Activated T-helper 9 cell treated with anti-CD3 and anti-CD28 coated beads, Interleukin-2, amount 50 U/mL, for 16 hours (primary cell): ENCODE measurements around the gene PSMD5.
"Not testable (repeated sequence)": the region's sequence is repeated elsewhere in the genome, so short reads cannot be mapped to it uniquely, and the experiment has no call there.

Experiments
- DNase-seq: peaks from one replicate; pipeline ENCODE4 v3.0.0-alpha.2; 2020; ENCODE audit warnings: low read depth

The PSMD5 gene

DNA sequence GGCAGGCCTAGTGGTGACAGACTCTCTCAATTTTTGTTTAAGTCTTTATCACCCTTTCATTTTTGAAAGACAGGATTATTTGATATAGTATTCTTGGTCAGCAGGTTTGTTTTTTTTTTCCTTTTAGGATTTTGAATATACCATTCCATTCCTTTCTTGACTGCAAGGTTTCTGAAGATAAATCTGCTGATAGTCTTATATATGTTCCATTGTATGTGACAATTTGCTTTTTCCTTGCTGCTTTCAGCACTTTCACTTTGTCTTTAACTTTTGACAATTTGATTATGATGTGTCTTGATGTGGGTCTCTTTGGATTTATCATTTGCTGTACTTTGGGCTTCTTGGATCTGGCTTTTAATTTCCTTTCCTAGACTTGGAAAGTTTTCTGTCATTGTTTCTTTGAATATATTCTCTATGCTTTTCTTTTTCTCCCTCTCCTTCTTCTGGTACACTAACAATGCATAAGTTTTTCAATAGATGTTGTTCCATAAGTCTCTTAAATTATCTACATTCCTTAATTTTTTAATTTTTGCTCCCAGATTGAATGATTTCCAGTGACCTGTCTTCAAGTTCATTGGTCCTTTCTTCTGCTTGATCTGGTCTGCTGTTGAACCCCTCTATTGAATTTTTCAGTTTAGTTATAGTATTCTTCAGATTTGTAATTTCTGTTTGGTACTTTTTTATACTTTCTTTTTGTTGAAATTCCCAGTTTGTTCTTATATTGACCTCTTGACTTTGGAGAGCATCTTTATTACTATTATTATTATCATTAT is 34.9 kb downstream of the PSMD5 start:
- DNase-seq: no peak

- DNase-seq: not testable (repeated sequence)
Measured at GRCh38 chr9:120804784-120805363, 37.8 kb downstream of the PSMD5 start.

DNA sequence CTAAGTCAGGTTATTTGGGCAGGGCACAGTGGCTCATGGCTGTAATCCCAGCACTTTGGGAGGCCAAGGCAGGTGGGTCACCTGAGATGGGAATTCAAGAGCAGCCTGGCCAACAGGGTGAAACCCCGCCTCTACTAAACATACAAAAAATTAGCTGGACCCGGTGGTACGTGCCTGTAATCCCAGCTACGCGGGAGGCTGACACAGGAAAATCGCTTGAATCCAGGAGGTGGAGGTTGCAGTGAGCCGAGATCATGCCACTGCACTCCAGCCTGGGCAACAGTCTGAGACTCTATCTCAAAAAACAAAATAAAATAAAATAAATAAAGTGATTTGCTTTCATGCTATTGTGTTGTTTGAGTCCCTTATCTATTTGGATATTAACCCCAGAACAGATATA is 41.3 kb downstream of the PSMD5 start:
- no peak for DNase-seq

GRCh38 chr9:120792898-120793765 is 49.6 kb downstream of the PSMD5 start, which contains the start of gene FBXW2:
Gene FBXW2 (minus strand): TSS chr9:120793416. CDS start chr9:120788258, 5,158 bp downstream.
- peak; percentile 82 for DNase-seq

DNA sequence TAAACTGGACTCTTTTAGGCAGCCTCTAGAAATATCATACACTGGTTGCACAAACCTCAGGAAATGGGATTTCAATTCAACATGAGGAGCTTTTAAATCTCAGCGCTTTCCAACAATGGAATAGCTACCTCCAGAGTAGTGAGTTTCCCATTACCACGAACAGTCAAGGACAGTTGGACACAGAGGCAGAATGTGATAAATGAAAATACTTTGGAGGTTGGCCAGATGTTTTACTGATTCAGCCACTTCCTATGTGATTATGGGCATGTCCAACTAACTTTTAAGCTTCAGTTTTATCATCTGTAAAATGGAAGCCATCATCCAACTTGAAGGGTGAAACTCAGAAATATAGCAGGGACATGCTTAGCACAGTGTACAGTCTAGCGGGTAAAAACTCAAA is 51.6 kb downstream of the PSMD5 start:
- DNase-seq: no peak

GRCh38 chr9:120787933-120788332 is 54.8 kb downstream of the PSMD5 start:
- DNase-seq: no peak

GRCh38 chr9:120783602-120784047 is 59.1 kb downstream of the PSMD5 start:
- no peak for DNase-seq

DNA sequence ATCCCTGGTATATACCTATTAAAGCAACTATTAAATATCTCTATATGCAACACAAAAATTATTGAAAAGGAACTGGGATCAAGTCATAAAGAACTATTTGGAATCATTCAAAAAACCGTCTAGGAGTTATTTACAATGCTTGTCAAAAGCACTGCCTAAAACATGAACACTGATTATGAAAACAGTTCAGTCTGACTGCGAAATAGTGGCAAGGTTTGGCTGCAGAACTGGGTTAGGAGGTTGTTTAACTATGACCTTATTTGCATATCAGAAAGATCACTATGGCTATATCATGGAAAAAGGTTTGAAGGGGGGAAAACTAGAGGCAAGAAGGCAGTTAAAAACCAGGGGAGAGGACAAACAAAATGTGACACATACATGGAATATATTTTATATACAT is 61.5 kb downstream of the PSMD5 start:
- DNase-seq: no peak

DNA sequence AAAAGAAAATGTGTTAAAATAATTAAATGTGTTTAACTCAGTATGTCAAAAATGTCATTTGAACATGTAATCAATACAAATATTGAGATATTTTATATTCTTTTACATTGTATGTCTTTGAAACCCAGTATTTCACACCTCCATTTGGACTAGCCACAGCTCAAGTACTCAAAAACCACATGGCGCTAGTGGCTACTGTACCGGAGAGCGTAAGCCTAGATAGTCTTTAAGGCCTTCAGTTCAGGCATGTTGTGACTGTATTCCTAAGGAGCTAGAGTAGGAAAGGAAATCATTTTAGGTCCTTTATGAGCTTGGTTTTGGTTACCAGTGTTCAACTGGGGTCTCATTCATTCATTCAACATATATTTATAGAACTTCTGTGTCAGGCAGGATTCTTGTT is 62.4 kb downstream of the PSMD5 start:
- DNase-seq: no peak

- no peak for DNase-seq
Measured at GRCh38 chr9:120779227-120779626, 63.5 kb downstream of the PSMD5 start.

DNA sequence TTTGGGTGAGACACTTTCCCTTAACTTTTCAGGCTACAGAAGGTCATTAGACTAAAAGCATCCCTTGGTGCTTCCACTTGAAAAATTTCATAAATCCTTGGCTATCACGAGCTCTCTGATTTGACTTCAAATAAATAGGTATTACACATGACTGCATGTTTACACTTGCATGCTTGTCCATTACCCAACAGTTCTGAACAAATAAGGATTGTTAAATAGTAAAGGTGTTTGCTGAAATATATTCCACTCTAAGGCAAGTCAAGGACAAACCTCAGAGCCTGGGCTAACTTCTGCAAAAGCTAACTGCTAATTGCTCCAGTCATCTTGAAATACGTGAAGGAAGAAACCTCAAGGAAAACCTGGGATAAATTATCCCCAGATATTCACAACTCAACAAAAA is 64.0 kb downstream of the PSMD5 start:
- no peak for DNase-seq

GRCh38 chr9:120777229-120777628 is 65.5 kb downstream of the PSMD5 start:
- DNase-seq: no peak

DNA sequence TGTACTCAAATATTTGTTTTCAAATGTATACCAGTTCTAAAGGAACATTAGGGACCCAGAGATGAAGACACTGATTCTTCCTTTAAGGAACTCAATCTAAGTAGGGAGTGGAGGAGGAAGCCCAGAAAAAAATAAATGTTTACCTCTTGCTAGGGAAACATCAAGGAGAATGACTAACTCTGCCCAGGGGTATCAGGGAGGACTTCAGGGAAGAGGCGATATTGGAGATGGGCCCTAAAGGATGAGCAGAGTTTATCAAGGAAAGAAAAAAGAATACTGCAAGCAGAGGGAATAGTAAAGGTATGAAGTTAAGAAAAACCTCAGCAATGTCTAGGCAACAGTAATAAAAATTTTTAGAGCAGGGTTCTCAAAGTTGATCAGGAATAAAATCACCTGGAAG is 65.9 kb downstream of the PSMD5 start:
- no peak for DNase-seq

- DNase-seq: no peak
Measured at GRCh38 chr9:120775859-120776258, 66.9 kb downstream of the PSMD5 start.

GRCh38 chr9:120774719-120775118 is 68.0 kb downstream of the PSMD5 start:
- DNase-seq: no peak

DNA sequence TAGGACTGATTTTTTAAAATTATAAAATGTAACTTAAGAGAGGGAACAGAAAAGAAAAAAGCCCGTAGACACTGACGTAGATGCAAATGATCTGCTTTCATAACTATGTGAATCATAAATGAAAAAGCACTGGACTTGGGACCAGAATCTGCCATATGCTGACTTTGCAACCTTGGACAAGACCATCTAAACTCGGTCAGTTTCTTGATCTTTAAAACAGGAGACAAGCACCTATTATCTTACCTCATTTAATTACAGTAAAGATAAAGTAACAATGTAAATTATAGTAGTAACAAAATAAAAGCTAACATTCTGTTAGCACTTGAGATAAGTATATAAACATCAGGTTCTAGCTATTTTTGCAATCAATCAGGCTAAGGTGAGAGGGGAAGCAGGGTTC is 69.5 kb downstream of the PSMD5 start:
- DNase-seq: no peak

DNA sequence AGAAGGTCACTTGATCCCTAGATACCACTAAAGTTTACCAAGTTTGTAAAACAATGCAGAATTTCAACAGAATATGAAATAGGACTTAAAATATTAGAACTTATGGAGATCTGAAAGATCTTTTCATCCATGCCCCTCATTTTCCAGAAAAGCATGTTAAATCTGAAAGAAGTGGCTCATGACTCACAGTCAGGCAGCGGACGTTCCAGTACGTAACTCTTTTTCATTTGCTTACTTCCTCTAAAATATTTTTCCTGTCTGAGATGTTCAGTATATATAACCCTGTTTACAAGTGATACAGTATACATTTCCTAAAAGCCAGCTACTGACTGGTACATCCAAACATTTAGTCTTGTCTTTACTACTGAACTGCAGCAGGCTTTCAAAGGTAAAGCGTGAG is 71.8 kb downstream of the PSMD5 start:
- DNase-seq: no peak

- no peak for DNase-seq
Measured at GRCh38 chr9:120768886-120769285, 73.8 kb downstream of the PSMD5 start.

DNA sequence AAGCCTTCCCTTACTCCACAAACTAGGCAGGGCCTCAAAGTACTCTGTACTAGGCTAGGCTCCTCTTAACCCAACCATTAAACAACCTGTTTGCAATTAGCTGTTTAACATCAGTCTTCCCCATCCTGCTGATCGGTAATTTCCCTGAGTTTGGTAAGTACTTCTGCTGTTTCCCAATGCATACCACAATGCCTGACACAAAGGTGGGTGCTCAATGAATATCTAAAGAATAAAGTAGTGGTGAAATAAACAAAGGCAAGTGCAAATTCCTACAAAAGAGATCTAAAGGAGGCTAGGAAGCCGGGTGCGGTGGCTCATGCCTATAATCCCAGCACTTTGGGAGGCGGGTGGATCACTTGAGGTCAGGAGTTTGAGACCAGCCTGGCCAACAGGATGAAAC is 74.5 kb downstream of the PSMD5 start:
- DNase-seq: no peak

DNA sequence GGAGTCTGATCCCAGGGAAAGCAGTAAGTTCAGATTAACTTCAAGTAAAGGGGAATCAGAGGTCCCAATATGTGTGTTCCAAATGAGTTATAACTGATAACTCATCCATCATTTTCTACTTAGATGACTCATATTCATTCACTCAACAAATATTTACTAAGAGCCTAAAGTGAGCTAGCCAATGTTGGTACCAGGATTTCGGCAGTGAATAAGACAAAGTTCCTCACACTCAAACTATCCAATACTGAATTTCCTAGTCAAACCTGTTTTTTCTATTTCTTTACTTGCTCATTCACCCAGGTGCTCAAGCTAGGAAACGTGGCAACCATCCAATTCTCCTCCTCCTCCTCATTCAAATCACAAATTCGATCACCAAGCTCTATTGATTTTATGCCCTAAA is 75.3 kb downstream of the PSMD5 start:
- DNase-seq: no peak
